Stimulated activated CD4-positive, alpha-beta T cell treated with anti-CD3 and anti-CD28 coated beads, TNF-alpha, amount 100 ng/mL, for 24 hours (primary cell): ENCODE results near the gene NDUFAF3.

ENCODE experiments used
- DNase-seq, 3 experiments: peaks; one replicate each; pipeline ENCODE4 v3.0.0-alpha.2; 2020; ENCODE audit warnings: low read depth in 3 of 3

NDUFAF3 gene

DNA sequence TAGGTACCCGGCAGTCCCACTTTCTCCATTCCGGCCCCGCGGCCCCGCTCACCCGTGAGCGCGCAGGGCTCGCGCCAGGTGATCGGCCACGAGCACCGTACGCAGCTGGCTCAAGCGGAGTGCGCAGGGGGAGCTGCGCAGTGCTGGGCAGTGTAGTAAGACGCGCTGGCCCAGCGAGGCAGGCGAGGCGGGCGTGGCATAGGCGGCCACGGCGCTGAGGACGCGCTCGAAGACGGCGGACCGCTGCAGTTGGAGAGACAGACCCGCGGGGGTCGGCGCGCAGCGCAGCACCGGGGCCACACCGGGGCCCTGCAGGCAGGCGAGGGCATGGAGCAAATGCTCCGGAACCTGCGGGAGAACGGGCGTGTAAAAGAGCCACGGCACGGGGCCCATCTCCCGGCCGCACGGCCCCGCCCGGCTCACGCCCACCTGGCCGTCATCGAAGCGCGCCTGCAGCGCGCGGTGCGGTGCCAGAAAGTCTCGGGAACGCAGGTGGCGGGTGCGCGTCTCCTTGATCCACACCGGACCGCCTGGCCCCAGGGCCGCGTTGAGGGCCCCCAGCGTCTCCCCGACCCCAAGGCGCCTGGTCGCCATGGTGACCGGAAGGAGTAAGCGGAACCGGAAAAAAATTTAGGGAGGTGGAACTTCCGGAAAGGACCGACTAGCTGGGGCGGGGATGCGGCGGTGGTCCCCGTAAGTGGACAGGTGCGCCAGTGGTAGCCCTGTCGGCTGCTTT is 3.8 kb upstream of the NDUFAF3 start, which contains the start of gene DALRD3:
Gene DALRD3, minus strand, starts transcription at position 610 of the 736 bp plus-strand sequence. Its CDS starts 16 bp downstream, at position 594.
- peak in 1 of 3 experiments; percentile 63 for DNase-seq

DNA sequence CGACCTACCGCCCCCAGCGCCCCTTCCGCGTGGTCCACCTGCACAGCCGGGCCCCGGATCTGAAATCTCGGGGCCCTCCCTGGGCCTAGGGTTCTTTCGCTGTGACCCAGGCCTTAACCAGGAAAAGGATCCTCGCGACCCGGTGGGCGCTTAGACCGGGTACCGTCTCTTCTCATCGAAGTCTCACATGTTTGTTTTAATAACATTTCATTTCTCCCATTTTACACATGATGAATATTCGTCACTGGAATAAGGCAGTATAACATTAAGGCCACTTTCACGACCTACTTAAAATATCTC is 3.3 kb upstream of the NDUFAF3 start:
- DNase-seq = no peak

DNA sequence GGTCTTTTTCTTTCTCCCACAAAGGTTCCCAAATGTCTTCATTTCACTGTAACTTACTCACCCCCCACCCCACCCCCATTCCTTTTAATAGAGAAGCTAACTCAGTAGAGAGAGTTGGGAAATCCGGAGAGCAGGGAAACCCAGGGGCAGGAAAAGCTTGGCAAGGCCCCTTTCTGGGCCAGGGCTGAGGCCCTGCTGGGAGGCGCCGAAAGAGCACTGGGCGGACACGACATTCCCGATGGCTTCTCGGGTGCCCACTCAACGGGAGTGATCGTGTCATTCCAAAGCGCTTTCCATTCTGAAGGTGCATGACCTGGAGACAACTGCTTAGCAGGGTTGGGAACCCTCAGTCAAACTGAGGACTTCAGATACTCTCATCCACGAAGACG is 2.0 kb upstream of the NDUFAF3 start:
- no peak for DNase-seq

DNA sequence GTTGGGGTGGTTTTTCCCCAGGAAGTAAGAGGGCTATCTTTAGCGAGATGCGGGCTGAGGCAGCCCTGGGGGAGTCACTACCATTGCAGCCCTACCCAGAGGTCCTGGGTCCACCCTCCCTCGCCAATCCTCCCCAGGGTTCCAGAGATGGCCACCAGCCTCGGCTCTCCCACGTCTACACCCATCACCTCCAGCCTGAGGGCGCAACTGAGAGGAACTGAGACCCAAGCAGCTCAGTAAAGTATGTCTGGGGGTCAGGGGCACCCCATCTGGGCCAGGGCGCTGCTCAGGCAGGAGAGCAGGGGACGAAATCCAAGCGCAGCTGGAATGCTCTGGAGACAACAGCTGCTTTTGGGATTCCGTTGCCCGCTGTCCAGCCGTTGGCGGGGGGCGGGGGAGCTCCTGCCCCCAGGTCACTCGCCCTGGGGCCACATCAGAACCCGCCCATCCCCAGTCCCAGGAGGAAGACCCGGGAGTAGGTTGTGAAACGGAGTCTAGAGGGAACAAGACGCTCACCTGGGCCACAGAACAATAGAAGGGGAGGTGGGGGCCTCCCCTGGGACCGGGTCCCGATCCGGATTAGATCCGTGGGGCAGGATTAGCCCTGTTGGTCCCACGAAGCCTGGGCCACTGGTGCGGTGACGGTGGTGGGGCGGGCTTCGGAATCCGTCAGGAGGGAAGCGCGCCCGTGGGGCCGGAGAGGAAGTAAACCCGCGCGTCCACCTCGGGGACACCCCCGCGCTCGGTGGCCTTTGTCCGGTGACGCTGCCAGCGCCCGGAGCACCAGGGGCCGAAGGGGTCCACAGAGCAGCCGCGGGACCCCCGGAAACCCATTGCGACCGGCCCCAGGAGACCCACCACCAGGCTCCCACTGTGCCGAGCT is 1.4 kb upstream of the NDUFAF3 start:
- DNase-seq = peak in 1 of 3 experiments; percentile 39

DNA sequence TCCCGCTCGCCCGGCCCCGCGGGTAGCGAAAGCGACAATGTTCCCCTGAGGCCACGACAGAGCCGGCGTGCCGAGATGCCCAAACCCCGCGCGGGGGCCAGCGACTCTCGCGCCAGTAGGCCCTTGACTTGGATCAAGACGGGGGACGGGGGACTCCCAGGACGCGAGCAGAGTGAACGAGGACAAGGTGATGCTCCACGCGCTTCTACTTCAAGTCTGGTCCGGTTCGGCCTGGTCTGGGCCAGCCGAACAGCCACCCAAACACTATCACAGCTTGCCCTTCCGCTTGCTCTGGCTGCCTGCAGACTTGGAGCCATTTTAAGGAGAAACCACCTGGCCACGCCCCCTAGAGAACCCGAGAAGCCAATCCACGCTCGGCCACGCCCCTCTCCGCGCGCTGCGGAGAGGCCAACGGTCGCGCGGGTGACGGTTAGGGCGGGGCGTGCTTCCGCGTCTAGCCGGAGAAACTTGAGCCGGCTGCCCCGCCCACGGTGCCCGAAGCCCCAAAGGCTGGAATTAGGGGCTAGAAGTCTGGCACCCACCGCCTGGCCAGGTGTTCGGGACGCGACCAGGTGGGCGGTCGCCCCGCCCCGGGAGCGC is 608 bp upstream of the NDUFAF3 start:
- DNase-seq = peak; percentile 98 to 99 (median 98)

DNA sequence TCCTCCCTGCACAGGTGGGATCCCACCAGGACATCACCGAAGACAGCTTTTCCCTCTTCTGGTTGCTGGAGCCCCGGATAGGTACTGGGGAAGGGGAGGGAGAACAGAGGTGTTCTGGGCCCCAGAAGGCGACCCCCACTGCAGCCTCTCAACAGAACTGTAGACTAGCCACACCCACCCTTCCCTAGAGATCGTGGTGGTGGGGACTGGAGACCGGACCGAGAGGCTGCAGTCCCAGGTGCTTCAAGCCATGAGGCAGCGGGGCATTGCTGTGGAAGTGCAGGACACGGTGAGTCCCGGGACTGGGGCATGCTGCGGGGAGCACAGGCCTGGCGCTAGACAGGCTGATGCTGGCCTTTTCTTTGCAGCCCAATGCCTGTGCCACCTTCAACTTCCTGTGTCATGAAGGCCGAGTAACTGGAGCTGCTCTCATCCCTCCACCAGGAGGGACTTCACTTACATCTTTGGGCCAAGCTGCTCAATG is 809 bp downstream of the NDUFAF3 start:
- no peak for DNase-seq

DNA sequence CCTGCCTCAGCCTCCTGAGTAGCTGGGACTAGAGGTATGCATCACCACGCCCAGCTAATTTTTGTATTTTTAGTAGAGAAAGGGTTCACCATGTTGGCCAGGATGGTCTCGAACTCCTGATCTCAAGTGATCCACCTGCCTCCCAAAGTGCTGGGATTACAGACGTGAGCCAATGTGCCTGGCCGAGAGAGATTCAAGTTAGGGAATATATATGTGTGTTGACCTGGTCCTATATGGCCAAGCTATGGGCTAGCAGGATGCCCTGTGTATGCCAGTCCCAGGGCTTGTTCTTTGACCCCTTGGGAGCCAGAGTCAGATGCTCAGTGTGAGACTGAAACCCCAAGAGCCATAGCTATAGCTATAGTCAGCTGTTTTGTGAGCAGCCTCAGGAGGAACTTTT is 1.9 kb downstream of the NDUFAF3 start:
- no peak for DNase-seq

DNA sequence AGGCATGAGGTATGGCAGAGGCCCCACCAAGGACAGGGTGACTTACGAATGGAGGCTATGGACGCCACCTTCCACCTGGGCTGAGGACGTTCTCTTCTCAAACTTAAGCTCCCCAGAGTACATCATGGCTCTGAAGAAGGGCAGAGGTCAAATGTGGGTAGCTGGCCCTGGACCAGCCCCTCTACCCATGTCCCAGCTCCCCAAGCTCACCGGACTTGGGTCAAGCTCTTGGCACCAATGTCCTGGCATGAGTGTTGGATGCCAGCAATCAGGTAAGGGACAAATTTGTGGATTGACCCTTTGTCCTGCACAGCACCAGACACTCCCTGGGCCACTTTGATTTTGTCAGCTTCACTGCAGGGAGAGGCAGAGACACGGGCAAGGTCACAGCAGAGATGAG is 2.5 kb downstream of the NDUFAF3 start:
- DNase-seq = no peak

DNA sequence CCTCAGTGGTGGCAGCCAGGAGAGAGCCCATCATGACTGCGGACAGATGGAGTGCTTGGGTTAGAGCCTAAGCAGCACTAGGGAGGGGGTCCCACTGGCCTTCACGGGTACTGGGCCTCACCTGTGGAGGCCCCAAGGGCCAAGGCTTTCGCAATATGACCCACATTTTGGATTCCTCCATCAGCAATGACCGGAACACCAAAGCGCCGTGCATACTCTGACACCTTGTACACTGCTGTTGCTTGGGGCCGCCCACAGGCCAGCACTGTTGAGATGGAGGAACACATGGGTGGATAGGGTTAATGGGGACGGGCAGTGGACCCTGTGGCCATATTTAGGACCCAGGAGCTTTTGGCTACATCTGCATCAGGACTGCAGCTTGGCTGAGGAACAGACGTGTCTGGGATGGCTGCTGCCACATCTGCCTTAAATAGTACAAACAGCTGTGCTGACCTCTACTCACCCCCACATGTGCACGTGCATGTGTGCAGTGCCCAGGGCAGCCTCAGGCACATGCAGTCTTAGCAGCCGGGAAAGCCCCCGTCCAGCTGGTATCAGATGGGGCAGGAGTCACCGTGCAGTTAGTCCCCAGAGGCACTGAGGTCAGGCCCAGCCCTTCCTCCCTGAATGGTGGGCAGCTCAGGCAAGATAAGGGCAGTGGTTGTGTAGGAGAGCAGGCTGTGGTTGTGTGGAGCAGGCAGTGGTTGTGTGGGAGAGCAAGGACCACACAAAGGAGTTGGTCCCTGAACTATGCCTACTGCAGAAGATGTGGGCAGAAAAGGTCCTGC is 3.3 kb downstream of the NDUFAF3 start:
- no peak for DNase-seq

DNA sequence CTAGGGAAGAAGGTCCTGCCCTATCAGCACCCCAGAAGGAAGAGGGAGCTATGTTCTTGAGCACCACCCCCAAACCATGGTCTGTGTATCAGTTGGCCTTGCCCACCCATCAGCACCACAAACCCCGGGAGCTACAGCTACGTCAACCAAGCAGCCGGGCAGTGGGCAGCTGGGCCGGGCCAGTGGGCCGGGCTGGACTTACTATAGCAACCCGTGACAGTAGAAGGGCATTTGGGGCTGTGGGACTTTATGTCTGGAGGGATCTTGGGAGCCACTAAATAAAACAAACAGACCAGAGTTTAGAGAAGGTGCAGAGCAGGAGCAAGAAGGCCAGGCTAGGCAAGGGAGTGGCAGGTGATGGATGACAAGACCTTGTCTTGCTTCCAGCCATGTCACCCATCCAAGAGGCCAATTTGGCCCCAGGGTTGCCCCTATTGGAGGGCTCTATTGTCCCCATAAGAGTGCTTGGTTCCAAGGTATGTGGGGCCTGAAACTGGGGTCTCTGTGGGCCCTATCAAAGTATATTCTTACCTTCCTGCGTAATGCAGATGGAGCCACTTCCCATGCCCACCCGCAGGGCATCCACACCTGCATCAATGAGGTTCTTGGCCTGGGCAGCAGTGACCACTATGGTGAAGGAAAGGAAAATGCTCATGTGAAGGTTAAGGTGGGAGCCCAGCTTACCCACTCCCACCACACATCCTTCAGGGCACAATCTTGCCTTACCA is 4.0 kb downstream of the NDUFAF3 start:
- no peak for DNase-seq

DNA sequence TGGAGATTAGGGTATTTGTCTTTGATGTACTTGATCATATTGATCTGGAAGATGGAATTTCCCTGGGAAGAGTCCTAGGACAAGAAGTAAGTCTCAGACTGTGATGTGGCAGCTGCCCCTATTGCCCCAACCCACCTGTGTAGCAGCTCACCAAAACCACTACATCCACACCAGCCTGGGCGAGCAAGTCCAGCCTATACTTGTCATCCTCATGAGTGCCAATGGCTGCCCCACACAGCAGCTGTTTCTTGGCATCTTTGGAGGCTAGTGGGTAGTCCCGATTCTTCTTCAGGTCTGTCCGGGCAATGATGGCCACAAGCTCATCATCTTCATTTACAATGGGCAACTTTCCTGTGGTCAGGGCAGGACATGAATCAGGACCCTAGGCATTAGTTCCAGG is 4.6 kb downstream of the NDUFAF3 start:
- no peak for DNase-seq

DNA sequence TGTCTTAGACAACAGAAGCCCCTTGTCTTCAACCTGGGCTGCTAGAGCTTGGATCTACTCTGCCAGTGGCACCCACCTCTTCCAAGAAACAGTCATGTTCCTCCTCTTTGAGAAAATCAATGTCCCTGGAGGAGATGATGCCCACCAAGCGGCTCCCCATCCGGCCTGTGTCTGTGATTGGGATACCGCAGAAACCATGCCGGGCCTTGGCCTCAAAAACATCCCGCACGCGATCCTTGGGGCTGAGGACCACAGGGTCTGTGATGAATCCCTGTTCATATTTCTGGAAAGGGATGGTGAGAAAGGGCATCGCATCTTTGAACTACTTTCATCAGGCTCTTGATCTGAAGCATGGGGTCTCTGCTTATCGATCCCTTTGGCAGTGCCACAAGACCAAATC is 5.7 kb downstream of the NDUFAF3 start:
- DNase-seq = no peak

DNA sequence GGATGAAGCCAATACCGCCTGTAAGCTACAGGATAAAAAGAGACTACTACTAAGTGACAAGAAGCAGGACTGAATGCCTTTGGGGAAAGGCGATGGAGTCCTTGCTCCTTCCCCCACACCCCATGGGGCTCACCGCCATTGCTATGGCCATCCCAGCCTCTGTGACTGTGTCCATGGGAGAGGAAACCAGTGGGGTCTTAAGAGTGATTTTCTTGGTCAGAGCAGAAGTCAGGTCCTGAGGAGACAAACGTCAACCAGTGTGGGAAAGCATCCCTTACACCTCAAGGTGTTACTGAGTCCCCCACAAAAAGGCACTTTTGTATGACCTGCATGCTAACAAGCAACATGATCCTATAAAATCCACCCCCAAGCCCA is 6.4 kb downstream of the NDUFAF3 start:
- no peak for DNase-seq

DNA sequence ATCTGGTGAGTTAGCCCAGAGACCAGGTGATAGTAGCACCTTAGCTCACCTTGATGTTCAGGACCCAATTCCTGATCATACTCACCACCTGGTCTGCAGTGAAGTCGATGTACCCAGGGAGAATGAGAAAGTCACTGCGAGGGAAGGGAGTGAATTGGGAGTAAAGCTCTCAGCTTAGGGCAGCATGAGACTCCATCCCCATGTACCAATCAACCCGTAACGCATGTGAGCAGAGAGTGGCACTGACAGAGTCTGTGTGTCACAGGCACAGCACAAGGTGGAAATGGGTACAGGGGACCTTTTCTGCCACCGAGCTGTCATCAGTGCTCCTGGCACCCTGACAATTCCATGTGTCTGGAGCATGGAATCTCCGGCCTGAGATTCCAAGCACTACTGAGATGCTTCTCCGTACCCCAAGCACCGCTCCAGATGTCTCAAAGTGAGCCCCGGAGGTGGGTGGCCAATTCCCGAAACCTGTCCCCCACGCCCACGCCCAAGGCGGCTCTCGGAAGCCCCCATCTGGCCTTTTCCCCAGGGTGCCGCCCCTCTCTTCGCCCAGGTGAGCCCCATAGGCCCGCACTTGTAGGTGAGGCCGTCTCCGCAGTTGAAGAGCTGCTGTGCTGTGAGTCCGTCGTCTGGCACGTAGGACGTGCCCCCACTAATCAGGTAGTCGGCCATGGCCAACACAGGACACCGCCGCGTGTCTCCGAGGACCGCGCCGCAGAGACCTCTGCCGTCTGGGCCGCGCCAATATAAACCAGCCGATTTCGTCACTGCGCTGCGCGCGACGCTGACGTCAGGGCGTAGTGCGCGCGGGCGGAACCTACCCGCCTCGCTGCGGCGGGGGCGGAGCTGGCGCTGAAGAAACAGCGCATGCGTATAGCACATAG is 7.0 kb downstream of the NDUFAF3 start, which contains the start of gene IMPDH2:
Gene IMPDH2, minus strand, starts transcription at position 726 of the 890 bp plus-strand sequence. Its CDS starts 48 bp downstream, at position 678.
- DNase-seq = peak; percentile 87 to 92 (median 89)

DNA sequence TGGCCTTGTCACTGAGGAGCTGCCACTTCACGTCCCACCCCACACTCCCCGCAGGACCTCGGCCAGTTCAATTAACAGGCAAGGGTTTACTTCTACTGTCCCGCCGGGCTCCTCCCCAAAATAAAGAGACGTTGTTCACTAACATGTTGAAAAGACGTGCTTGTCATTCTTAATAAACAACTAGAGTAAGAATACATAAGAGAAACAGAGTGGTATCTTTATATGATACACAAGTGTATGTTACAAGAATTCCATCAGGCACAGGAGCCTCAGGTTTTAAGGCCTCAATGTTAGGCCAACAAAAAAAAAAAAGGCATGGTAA is 7.6 kb downstream of the NDUFAF3 start:
- no peak for DNase-seq

DNA sequence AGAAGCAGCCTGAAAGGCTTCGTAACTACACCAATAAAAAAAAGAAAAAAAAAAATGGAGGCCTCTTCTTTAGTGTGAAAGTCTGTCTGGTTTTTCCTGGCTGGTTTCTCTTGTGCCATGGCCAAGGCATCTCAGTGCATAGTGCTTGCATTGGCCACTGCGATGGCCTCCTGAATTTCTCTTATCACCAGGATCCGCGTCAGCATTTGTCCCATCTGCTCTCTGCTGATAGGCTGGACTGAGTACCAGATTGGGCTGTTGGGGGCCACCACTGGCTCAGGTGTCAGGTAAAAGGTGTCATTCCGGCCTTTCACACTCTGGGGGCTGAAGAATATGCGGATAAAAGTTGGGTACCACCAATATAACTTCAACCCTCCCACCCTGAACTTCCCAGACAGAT is 8.4 kb downstream of the NDUFAF3 start:
- DNase-seq = no peak

DNA sequence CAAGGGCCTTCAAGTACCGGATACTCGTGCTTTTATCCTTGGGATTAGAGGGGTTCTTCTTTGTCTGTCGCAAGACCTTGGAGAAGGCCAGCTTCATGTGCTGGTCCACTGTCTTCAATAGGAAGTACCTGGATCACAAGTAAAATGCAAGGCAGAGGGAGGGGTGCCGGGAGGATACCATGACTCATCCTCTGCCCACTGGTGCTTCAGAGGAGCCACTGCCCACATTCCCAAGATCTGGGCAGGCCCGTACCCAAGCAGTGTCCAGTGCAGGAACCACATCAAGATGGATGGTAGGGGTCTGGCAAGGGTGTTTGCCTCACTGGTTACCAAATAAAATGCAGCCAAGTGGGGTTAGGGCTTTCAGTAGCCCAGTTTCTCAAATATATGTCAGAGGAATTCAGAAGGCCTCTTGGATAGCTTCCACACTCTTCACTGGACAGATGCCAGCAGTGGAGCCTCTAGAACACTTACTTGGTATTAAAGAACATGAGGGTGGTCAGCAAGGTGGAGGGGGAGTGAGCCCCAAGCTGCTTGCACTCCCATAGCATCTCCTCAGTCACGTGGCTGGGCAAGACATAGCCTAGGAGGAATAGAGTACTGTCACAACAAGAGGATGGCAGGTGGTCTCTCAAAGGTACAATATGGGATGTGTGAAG is 10.9 kb downstream of the NDUFAF3 start:
- DNase-seq = no peak

DNA sequence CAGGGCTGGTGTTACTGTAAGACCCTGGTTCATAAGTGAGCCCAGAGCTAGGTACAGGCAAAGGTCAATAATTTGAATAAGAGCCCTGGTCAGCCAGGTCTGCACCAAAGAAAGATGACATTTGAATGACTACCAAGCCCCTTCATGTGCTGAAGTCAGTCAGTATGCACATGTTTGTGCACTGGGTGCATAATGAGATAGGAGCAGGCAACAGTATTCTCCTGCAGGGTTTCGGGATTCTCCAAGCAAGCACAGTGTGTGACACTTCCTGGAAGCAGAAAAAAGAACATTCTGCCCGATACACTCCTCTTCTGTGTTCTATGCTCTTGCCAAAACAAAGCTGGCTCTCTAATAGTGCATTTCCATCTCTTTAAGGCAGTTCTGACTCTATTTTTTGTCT is 12.7 kb downstream of the NDUFAF3 start:
- no peak for DNase-seq

DNA sequence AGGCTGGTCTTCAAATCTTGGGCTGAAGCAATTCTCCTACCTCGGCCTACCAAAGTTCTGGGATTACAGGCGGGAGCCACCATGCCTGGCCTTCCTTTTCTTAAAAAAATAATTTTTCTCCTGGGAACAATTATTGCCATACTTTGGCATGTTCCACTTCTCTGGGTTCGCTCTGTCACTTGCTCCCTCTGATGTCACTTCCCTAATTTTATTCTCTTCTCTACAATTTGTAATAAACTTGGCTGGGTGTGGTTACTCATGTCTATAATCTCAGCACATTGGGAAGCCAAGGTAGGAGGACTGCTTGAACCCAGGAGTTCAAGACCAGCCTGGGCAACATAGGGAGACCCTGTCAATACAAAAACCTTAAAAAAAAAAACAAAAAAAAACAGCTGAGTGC is 13.4 kb downstream of the NDUFAF3 start:
- no peak for DNase-seq

DNA sequence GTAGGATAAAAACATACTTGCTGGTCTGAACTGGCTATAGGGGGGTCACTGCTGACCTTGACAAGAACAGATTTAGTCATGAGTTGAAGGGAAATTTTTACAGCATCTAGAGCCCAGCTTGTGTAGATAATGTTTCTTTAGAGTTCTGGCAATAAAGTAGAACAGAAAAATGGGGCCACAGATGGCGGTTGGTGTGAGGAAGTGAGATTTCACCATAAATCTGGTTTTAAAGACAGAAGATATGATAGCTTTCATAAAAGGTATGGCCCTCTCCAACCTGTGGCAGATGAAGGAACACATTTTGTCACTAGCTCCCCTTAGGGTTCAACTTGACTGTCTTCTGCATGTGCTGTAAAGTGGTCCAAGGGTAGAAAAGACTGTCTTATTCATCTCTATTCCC is 31.6 kb downstream of the NDUFAF3 start:
- no peak for DNase-seq
